Testis (tissue), 3 donors: ENCODE results near the gene TMBIM6. TPM values are rescaled to one million over a fixed set of nuclear protein-coding genes. Genes with fewer than 3 reads are reported as not detected.
"Not testable (repeated sequence)": the region's sequence is repeated elsewhere in the genome, so short reads cannot be mapped to it uniquely, and the experiment has no call there.

Experiments
- DNase-seq: peaks from one replicate; pipeline ENCODE4 v3.0.0-alpha.2; 2019
- H3K27ac ChIP-seq, 2 donors: fragments of 200-600 bp; sonication (generic); one replicate each; pipeline ENCODE4 v1.5.1; 2019
- H3K27me3 ChIP-seq: fragments of 200-600 bp; sonication (generic); one replicate; pipeline ENCODE4 v1.5.1; 2019
- H3K36me3 ChIP-seq: fragments of 200-600 bp; sonication (generic); one replicate; pipeline ENCODE4 v1.5.1; 2017; ENCODE audit warnings: low read depth; ENCODE audit errors: missing control alignments
- H3K4me1 ChIP-seq: fragments of 200-600 bp; sonication (generic); one replicate; pipeline ENCODE4 v1.5.1; 2019
- H3K4me3 ChIP-seq, 2 donors: fragments of 200-600 bp; sonication (generic); one replicate each; pipeline ENCODE4 v1.5.1; 2017 to 2019
- H3K9me3 ChIP-seq: fragments of 200-600 bp; sonication (generic); one replicate; pipeline ENCODE4 v1.5.1; 2017
- POLR2A ChIP-seq: fragments of 450-650 bp; IDR thresholded peaks from one replicate; pipeline ENCODE4 v1.6.1; 2017; ENCODE audit warnings: antibody characterized with exemption, mild to moderate bottlenecking, moderate library complexity
- WGBS, 2 donors: methylation state at CpG; one replicate each; pipeline ENCODE4 v1.1.5; 2018; 5-methylcytosine and 5-hydroxymethylcytosine counted together
- intact Hi-C: fragments of 100-400 bp; cut with DNase I; formaldehyde crosslinking; loops from one replicate; pipeline ENCODE4 v1.15.1; 2023; ENCODE audit warnings: low total_unique reads
- polyA plus RNA-seq: library from polyadenylated mRNA; stranded (reverse); fragments of 350-450 nt; fragmentation: Illumina TruSeq; extraction: RNeasy Lipid Tissue Mini Kit (QIAGEN cat#74804); gene quantifications from one replicate; pipeline ENCODE4 v1.2.3, GENCODE V29; 2014; ENCODE audit warnings: low read depth, low replicate concordance; ENCODE audit not compliant: insufficient read depth
- total RNA-seq, 2 donors: library from RNA; depleted of rRNA; stranded (reverse); fragments of >200 nt; gene quantifications; one replicate each; pipeline ENCODE4 v1.2.3, GENCODE V29; 2016
- TF ChIP-seq, protein P1 (sequence below), 3 experiments: fragments of 450-650 bp in 2 of 3; fragments of 200-600 bp in 1 of 3; sonication (generic) in 1 of 3; IDR thresholded peaks; one replicate each; pipeline ENCODE4 v1.5.1; 2016 to 2019; ENCODE audit warnings: antibody characterized with exemption in 3 of 3, mild to moderate bottlenecking in 2 of 3, moderate library complexity in 1 of 3

Gene TMBIM6
- total and polyA plus RNA-seq, 3 donors from 2014 or later: 407 to 618 (median 440) TPM

DNA sequence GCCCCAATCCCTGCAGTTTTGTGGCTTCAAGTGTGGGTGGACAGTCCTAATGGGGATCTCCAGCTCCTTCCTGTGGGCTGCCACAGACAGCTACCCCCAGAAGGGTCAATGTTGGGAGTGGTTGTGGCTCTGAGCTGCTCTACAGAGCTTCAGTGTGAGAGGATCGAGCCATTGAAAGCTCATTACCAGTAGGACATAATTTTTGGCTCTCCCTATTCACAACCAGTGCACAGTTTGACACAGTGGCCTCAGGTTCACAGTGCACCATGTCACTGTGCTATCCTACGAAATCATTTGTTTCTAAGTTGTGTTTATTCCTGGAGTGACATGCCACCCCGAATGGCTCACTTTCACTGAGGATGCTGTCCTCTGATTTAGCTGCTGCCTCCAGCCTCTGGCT lies 22.8 kb downstream of the TMBIM6 start:
- H3K36me3 ChIP-seq: no peaks in the 10 kb centered on the region
- 58 to 74% methylated on average over 3 of the region's 3 CpGs for WGBS, 2 donors
- no peak overlapping the region for H3K4me3 ChIP-seq
- no peak for DNase-seq
- TF ChIP-seq, protein P1, sequence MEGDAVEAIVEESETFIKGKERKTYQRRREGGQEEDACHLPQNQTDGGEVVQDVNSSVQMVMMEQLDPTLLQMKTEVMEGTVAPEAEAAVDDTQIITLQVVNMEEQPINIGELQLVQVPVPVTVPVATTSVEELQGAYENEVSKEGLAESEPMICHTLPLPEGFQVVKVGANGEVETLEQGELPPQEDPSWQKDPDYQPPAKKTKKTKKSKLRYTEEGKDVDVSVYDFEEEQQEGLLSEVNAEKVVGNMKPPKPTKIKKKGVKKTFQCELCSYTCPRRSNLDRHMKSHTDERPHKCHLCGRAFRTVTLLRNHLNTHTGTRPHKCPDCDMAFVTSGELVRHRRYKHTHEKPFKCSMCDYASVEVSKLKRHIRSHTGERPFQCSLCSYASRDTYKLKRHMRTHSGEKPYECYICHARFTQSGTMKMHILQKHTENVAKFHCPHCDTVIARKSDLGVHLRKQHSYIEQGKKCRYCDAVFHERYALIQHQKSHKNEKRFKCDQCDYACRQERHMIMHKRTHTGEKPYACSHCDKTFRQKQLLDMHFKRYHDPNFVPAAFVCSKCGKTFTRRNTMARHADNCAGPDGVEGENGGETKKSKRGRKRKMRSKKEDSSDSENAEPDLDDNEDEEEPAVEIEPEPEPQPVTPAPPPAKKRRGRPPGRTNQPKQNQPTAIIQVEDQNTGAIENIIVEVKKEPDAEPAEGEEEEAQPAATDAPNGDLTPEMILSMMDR (IDR thresholded peaks at IDR 0.05): no peak
- no peak for TF ChIP-seq POLR2A
- intact Hi-C loops: no loop called here
- no peaks in the 10 kb centered on the region for H3K27me3 ChIP-seq
- no peak overlapping the region for H3K27ac ChIP-seq
- no peaks in the 10 kb centered on the region for H3K9me3 ChIP-seq
- no peaks in the 10 kb centered on the region for H3K4me1 ChIP-seq

DNA sequence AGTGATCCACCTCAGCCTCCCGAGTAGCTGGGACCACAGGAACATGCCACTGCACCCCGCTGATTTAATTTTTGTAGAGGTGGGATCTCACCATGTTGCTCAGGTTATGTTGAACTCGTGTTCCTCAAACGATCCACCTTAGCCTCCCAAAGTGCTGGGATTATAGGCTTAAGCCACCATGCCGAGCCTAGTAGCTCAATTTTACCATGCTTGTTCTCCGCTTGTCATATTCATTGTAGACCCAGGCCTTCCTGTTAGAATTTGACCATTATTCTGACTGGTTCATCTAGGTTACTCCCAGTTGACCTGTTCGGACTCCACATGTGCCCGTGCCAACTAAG lies 24.7 kb downstream of the TMBIM6 start:
- Histone ChIP-seq H3K36me3 (no peaks in the 10 kb centered on the region), H3K27ac (no peak overlapping the region), H3K9me3 (no peaks in the 10 kb centered on the region), H3K27me3 (no peaks in the 10 kb centered on the region), H3K4me1 (no peaks in the 10 kb centered on the region), H3K4me3 (no peak overlapping the region)
- WGBS, 2 donors: 91 to 93% methylated on average over 8 of the region's 8 CpGs
- intact Hi-C loops: no loop called here
- DNase-seq: no peak
- TF ChIP-seq, protein P1 (IDR thresholded peaks at IDR 0.05): no peak
- TF ChIP-seq POLR2A: no peak

DNA sequence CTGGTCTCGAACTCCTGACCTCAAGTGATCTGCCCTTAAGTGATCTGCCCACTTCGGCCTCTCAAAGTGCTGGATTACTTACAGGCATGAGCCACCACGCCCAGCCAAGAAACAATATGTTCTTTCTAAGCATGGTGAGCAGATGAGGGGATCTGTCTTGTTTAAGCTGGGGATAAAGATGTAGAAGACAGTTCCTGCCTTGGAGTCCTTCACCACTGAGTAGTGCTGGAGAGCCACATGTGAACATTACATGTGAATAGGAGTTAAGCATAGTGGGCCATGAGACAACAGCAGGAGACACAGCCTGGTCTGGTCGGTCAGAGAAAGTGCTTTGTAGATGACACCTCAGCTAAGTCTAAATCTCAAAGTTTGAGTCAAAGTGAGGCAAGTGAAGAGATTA lies 26.0 kb downstream of the TMBIM6 start:
- DNase-seq: no peak
- intact Hi-C loops: no loop called here
- no peak overlapping the region for H3K4me3 ChIP-seq
- H3K27me3 ChIP-seq: no peaks in the 10 kb centered on the region
- no peaks in the 10 kb centered on the region for H3K4me1 ChIP-seq
- H3K9me3 ChIP-seq: no peaks in the 10 kb centered on the region
- TF ChIP-seq, protein P1 (IDR thresholded peaks at IDR 0.05): no peak
- no peak for TF ChIP-seq POLR2A
- no peaks in the 10 kb centered on the region for H3K36me3 ChIP-seq
- 67 to 78% methylated on average over 4 of the region's 4 CpGs for WGBS, 2 donors
- H3K27ac ChIP-seq: no peak overlapping the region

DNA sequence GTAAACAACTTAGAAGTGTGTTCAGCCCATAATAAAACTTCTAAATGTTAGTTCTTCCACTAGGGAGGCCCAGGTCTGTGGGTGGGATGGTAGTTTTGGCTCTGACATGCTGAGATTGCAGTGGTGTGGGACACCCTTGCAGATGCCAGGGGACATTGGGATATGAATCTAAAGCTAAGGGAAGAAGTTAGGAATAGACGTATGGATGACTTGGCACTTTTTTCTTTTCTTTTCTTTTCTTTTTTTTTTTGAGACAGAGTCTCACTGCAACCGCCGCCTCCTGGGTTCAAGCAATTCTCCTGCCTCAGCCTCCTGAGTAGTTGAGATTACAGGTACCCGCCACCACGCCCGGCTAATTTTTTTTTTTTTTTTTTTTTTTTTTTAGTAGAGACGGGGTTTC lies 31.7 kb downstream of the TMBIM6 start:
- H3K9me3 ChIP-seq, H3K4me3 ChIP-seq, H3K27ac ChIP-seq, H3K36me3 ChIP-seq, intact Hi-C loops, DNase-seq, H3K27me3 ChIP-seq, H3K4me1 ChIP-seq: not testable (repeated sequence)
- 81 to 91% methylated on average over 7 of the region's 7 CpGs for WGBS, 2 donors

DNA sequence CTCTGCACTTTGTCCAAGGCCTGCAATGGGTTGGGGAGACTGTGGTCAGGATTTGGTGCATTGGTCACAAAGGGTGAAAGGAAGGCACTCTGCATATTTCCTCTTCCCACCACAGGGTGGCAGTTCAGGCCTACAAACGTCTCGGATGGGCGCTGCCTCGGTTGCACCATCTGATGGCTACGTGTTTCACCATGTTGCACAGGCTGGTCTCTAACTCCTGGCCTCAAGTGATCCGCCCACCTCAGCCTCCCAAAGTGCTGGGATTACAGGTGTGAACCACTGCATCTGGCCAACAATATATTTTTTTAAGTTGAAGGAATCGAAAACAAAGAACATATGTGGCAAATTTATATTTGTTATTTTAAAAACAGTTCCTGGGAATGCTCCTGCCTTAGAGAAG lies 35.1 kb downstream of the TMBIM6 start:
- Histone ChIP-seq H3K4me1 (no peaks in the 10 kb centered on the region), H3K36me3 (no peaks in the 10 kb centered on the region), H3K4me3 (no peak overlapping the region), H3K27me3 (no peaks in the 10 kb centered on the region), H3K9me3 (no peaks in the 10 kb centered on the region), H3K27ac (no peak overlapping the region)
- TF ChIP-seq POLR2A: no peak
- TF ChIP-seq, protein P1 (IDR thresholded peaks at IDR 0.05): peak; percentile 73 to 81 (median 79)
- intact Hi-C loops: no loop called here
- 38 to 56% methylated on average over 7 of the region's 7 CpGs for WGBS, 2 donors
- peak; percentile 68 for DNase-seq
